Subcutaneous adipose tissue (tissue), 4 donors: ENCODE measurements around the gene ZCCHC14. TPM values are rescaled to one million over a fixed set of nuclear protein-coding genes. Genes with fewer than 3 reads are reported as not detected.

Source experiments
- CTCF ChIP-seq: fragments of 450-650 bp; IDR thresholded peaks from one replicate; pipeline ENCODE4 v1.5.1; 2016; ENCODE audit warnings: low read depth, mild to moderate bottlenecking, control low read depth, antibody characterized with exemption, moderate library complexity
- total RNA-seq, 4 donors: library from RNA; depleted of rRNA; stranded (reverse); fragments of >200 nt; gene quantifications; one replicate each; pipeline ENCODE4 v1.1.0, GENCODE V29; 2016

The ZCCHC14 gene
- total RNA-seq, 4 donors from 2014 or later, result 15.6 to 21.1 (median 18.3) TPM

- TF ChIP-seq CTCF, result no peak
Observed at GRCh38 chr16:87361916-87362619, 130.8 kb downstream of the ZCCHC14 start.

GRCh38 chr16:87360862-87361610 is 131.8 kb downstream of the ZCCHC14 start:
- no peak for TF ChIP-seq CTCF

GRCh38 chr16:87359121-87359520 is 133.7 kb downstream of the ZCCHC14 start:
- no peak for TF ChIP-seq CTCF

- no peak for TF ChIP-seq CTCF
Observed at GRCh38 chr16:87358696-87359095, 134.1 kb downstream of the ZCCHC14 start.

- no peak for TF ChIP-seq CTCF
Observed at GRCh38 chr16:87358250-87358649, 134.6 kb downstream of the ZCCHC14 start.

- TF ChIP-seq CTCF, result no peak
Observed at GRCh38 chr16:87356491-87356853, 136.4 kb downstream of the ZCCHC14 start.

Other genes starting within 250 kb of the ZCCHC14 start
- gene C16orf95, start 175.6 kb downstream of the ZCCHC14 start, total RNA-seq, result 1 to 10 TPM; 1.3 to 6.2 (median 1.8) TPM
- 100 to 1,000 TPM in 1 of 4 donors, 10 to 100 TPM in 3; 36.7 to 353 (median 76.1) TPM for gene FBXO31, start 109.2 kb downstream of the ZCCHC14 start, total RNA-seq
- 100 to 1,000 TPM in 2 of 4 donors, 10 to 100 TPM in 2; 81.7 to 172 (median 101) TPM for gene MAP1LC3B, start 100.7 kb downstream of the ZCCHC14 start, total RNA-seq
- under 1 TPM in 1 of 4 donors, not detected in 3; 0.38 TPM for gene JPH3, start 109.5 kb upstream of the ZCCHC14 start, total RNA-seq